GM23248 (cell line): ENCODE measurements around the gene MALT1.

Source experiments
- EZH2 ChIP-seq: fragments of 200-600 bp; sonication (generic); IDR thresholded peaks from 2 replicates; pipeline ENCODE4 v1.6.1; 2018; ENCODE audit warnings: antibody characterized with exemption, mild to moderate bottlenecking; ENCODE audit not compliant: insufficient read depth, poor library complexity, severe bottlenecking
- EZH2phosphoT487 ChIP-seq: fragments of 200-600 bp; sonication (generic); IDR thresholded peaks from 2 replicates; pipeline ENCODE4 v1.6.1; 2018; ENCODE audit warnings: antibody characterized with exemption, moderate library complexity, mild to moderate bottlenecking, low read depth; ENCODE audit not compliant: insufficient read depth

GRCh38 chr18:58646334-58646862, 24.9 kb upstream of the MALT1 start:
- TF ChIP-seq EZH2phosphoT487 (no peak), EZH2 (no peak)
